Measurements from ENCODE around the gene SYMPK.

SYMPK gene

DNA sequence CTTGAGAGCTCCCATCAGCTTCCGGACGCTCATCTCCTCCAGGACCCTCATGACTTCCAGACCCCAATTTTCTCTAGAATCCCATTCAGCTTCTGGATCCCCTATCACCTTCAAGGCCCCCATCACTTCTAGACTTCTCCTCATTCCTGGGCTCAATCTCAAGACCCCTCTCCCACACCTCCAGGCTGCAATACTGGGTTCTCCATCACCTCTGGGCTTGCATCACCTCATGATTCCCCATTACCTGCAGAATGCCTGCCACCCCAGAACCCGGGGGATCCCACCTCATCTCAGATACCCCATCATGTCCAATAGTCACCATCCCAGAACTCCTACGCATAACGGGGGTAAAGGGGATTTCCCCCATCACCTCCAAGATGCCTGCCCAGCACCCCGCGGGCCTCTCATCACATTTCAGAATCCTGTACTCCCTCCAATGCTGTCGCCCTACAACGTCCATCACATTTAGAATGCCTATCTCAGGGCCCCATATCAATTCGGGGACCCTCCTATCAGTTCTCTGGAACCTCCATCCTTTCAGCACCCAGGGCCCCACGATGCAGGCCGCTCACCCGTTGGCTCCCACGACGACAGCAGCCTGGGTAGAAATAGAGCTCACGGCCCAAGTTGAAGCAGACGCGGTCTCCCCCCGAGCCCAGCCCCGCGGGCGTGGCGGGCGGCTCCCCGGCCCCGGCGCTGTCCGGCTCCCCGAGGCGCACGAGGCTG lies 71.0 kb downstream of the SYMPK start:
- peak overlapping the region; percentile 97 for H3K4me3 ChIP-seq (ENCODE audit: low read depth, low read length)
- no peak for TF ChIP-seq CTCF (IDR thresholded peaks at IDR 0.05; ENCODE audit: insufficient read depth, low read depth, low read length, missing control alignments)
- DNase-seq (ENCODE audit: low read depth): peak; percentile 21

DNA sequence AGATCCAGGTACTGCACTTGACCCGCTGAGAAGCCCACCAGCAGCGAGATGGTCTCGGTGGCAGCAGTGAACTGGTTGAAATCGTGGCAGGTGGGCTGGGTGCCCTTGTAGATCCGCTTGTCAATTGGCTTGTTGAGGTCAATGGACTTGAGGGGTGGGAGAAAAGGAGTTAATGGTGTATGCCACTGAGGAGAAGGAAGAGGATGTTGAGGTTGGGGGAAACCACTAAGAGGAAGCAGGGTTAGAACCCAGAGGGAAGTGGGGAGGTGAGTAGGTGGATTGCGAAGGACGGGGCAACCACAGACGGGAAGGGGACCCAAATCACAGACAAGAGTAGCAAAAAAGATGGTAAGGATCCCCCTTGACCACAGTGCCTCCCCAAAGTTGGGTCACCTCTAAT lies 72.0 kb downstream of the SYMPK start:
- no peak for TF ChIP-seq CTCF (IDR thresholded peaks at IDR 0.05; ENCODE audit: insufficient read depth, low read depth, low read length, missing control alignments)
- peak; percentile 44 for DNase-seq (ENCODE audit: low read depth)

GRCh38 chr19:45789035-45789786 lies 73.7 kb downstream of the SYMPK start:
- TF ChIP-seq CTCF (IDR thresholded peaks at IDR 0.05; ENCODE audit: insufficient read depth, low read depth, low read length, missing control alignments): no peak
- peak; percentile 0 for DNase-seq (ENCODE audit: low read depth)
- H3K4me3 ChIP-seq (ENCODE audit: low read depth, low read length): no peak overlapping the region

More for the DNA sequence above, 72.0 kb downstream of the SYMPK start:
- H3K4me3 ChIP-seq (ENCODE audit: low read depth, low read length): no peak overlapping the region

GRCh38 chr19:45786533-45786894 lies 76.4 kb downstream of the SYMPK start:
- TF ChIP-seq CTCF (IDR thresholded peaks at IDR 0.05; ENCODE audit: insufficient read depth, low read depth, low read length, missing control alignments): no peak
- no peak overlapping the region for H3K4me3 ChIP-seq (ENCODE audit: low read depth, low read length)
- DNase-seq (ENCODE audit: low read depth): no peak

- H3K4me3 ChIP-seq (ENCODE audit: low read depth, low read length): no peak overlapping the region
- DNase-seq (ENCODE audit: low read depth): peak; percentile 6
- no peak for TF ChIP-seq CTCF (IDR thresholded peaks at IDR 0.05; ENCODE audit: insufficient read depth, low read depth, low read length, missing control alignments)
These were observed 77.0 kb downstream of the SYMPK start for GRCh38 chr19:45785781-45786532.

- TF ChIP-seq CTCF (IDR thresholded peaks at IDR 0.05; ENCODE audit: insufficient read depth, low read depth, low read length, missing control alignments): no peak
- DNase-seq (ENCODE audit: low read depth): peak; percentile 0
- H3K4me3 ChIP-seq (ENCODE audit: low read depth, low read length): no peak overlapping the region
These were observed 77.8 kb downstream of the SYMPK start for GRCh38 chr19:45785097-45785496.

Measured in GM12865 (cell line).